Panc1 (cell line): Measurements from ENCODE around the gene DLG2. TPM values are rescaled to one million over a fixed set of nuclear protein-coding genes. Genes with fewer than 3 reads are reported as not detected.

ENCODE experiments used
- ATAC-seq: fragments of 200-7000 bp; cut with Tn5 transposase; 2 replicates; pipeline ENCODE4 v1.9.1; 2020; ENCODE audit warnings: mild to moderate bottlenecking, moderate library complexity
- BruUV-seq: library from RNA; stranded (reverse); fragments of 400-500 nt; replicated peaks from 2 replicates; lab custom pipeline; 2021; lab: Mats Ljungman, UMichigan
- CTCF ChIA-PET: fragments of 300-600 bp; sonication (Branson Sonifier 250); formaldehyde crosslinking; loops from one replicate; lab custom pipeline; 2022; ENCODE audit warnings: antibody characterized with exemption; lab: Charles Lee
- POLR2A ChIA-PET: fragments of 300-600 bp; sonication (Branson Sonifier 250); formaldehyde crosslinking; loops from one replicate; lab custom pipeline; 2022; ENCODE audit warnings: antibody characterized with exemption; lab: Charles Lee
- DNase-seq: peaks from one replicate; pipeline ENCODE4 v3.0.0-alpha.2; 2010; ENCODE audit warnings: low read depth, low spot score
- H3K27ac ChIP-seq: 2 replicates; pipeline ENCODE4 v1.5.1; 2011; ENCODE audit warnings: mild to moderate bottlenecking, low read length, inconsistent platforms
- H3K27me3 ChIP-seq: fragments of 200-500 bp; sonication (Bioruptor generic); 2 replicates; pipeline ENCODE4 v1.6.0; 2014; ENCODE audit warnings: low read length, inconsistent platforms; ENCODE audit not compliant: control insufficient read depth, insufficient read depth
- H3K36me3 ChIP-seq: fragments of 200-500 bp; sonication (Bioruptor generic); 2 replicates; pipeline ENCODE4 v1.5.1; 2014; ENCODE audit warnings: inconsistent platforms, mild to moderate bottlenecking, low read length, moderate library complexity; ENCODE audit not compliant: control insufficient read depth, insufficient read depth
- H3K4me1 ChIP-seq: 2 replicates; pipeline ENCODE4 v1.5.1; 2011; ENCODE audit warnings: inconsistent platforms, mild to moderate bottlenecking, low read length, moderate library complexity; ENCODE audit not compliant: control insufficient read depth, insufficient read depth
- H3K4me3 ChIP-seq, 2 experiments: 2 replicates each; pipeline ENCODE4 v1.5.1; 2011 to 2012; ENCODE audit warnings: low read depth in 2 of 2, low read length in 2 of 2, mild to moderate bottlenecking in 2 of 2, inconsistent platforms in 1 of 2, moderate library complexity in 1 of 2
- H3K9me3 ChIP-seq: fragments of 200-500 bp; sonication (Bioruptor generic); 2 replicates; pipeline ENCODE4 v1.5.1; 2014; ENCODE audit warnings: low read depth, mild to moderate bottlenecking, inconsistent platforms, low read length, moderate library complexity; ENCODE audit not compliant: control insufficient read depth, insufficient read depth
- CTCF ChIP-seq: fragments of 450-650 bp; IDR thresholded peaks from 2 replicates; pipeline ENCODE4 v1.5.1; 2017; ENCODE audit warnings: mild to moderate bottlenecking
- POLR2AphosphoS5 ChIP-seq: IDR thresholded peaks from 2 replicates; pipeline ENCODE4 v1.6.1; 2012; ENCODE audit warnings: mild to moderate bottlenecking, low read depth, low read length, moderate library complexity
- REST ChIP-seq, 2 experiments: IDR thresholded peaks; 2 replicates each; pipeline ENCODE4 v1.6.1; 2011 to 2012; ENCODE audit warnings: low read depth in 2 of 2, control low read depth in 1 of 2, low read length in 1 of 2, mild to moderate bottlenecking in 1 of 2, moderate library complexity in 1 of 2; ENCODE audit not compliant: insufficient read depth in 1 of 2
- SIN3A ChIP-seq: IDR thresholded peaks from 2 replicates; pipeline ENCODE4 v1.6.1; 2012; ENCODE audit warnings: low read depth, mild to moderate bottlenecking, low read length, moderate library complexity, borderline replicate concordance; ENCODE audit not compliant: insufficient read depth
- TCF7L2 ChIP-seq: IDR thresholded peaks from 2 replicates; pipeline ENCODE4 v1.6.1; 2011; ENCODE audit warnings: mild to moderate bottlenecking, low read depth, low read length, inconsistent platforms
- in situ Hi-C: cut with HindIII; loops from 2 replicates; pipeline ENCODE4 v1.10.0; 2016; ENCODE audit warnings: low sequenced_read_pairs, low pct_unique_long_range_greater_than_20kb
- intact Hi-C: fragments of 100-400 bp; cut with micrococcal nuclease; formaldehyde crosslinking; loops from one replicate; pipeline ENCODE4 v1.10.0; 2022; ENCODE audit not compliant: unreplicated experiment
- total RNA-seq: library from RNA; stranded (reverse); gene quantifications from one replicate; pipeline ENCODE4 v1.2.1, GENCODE V29; 2021; ENCODE audit not compliant: unreplicated experiment

The DLG2 gene
- total RNA-seq, 1 experiment from 2014 or later = 4.2 TPM

- ChIA-PET POLR2A (no interaction called here), CTCF (no interaction called here)
- BruUV-seq = no TSS peak
- DNase-seq = no peak
- Histone ChIP-seq H3K9me3 (no peaks in the 10 kb centered on the region), H3K27ac (no peak overlapping the region), H3K4me1 (no peaks in the 10 kb centered on the region), H3K27me3 (no peaks in the 10 kb centered on the region), H3K36me3 (no peaks in the 10 kb centered on the region), H3K4me3 (no peak overlapping the region)
- intact Hi-C loops = no loop called here
- no peak for ATAC-seq
- in situ Hi-C loops = no loop called here
- no peak for TF ChIP-seq TCF7L2
- TF ChIP-seq REST (IDR thresholded peaks at IDR 0.05; ENCODE audit: insufficient read depth in 1 of 2, low read depth in 2 of 2, low read length in 1 of 2) = no peak
- TF ChIP-seq CTCF = no peak
- no peak for TF ChIP-seq SIN3A
- no peak for TF ChIP-seq POLR2AphosphoS5
Observed at GRCh38 chr11:85558411-85558810, 68.7 kb downstream of the DLG2 start.

GRCh38 chr11:85551881-85552280, 75.3 kb downstream of the DLG2 start:
- intact Hi-C loops (no loop called here), in situ Hi-C loops (no loop called here)
- Histone ChIP-seq H3K36me3 (no peaks in the 10 kb centered on the region), H3K9me3 (no peaks in the 10 kb centered on the region), H3K27me3 (no peaks in the 10 kb centered on the region), H3K4me3 (no peak overlapping the region), H3K27ac (no peak overlapping the region), H3K4me1 (no peaks in the 10 kb centered on the region)
- DNase-seq = no peak
- BruUV-seq = no TSS peak
- ChIA-PET POLR2A (no interaction called here), CTCF (no interaction called here)
- ATAC-seq = no peak
- no peak for TF ChIP-seq POLR2AphosphoS5
- TF ChIP-seq REST (IDR thresholded peaks at IDR 0.05; ENCODE audit: insufficient read depth in 1 of 2, low read depth in 2 of 2, low read length in 1 of 2) = no peak
